IPS DF 4.7 (cell line): ENCODE measurements around the gene RNU6-1.

ENCODE experiments used
- DNase-seq: peaks from one replicate; pipeline ENCODE4 v3.0.0-alpha.2; 2013; ENCODE audit warnings: low spot score; ENCODE audit errors: extremely low read depth

The RNU6-1 gene

GRCh38 chr15:67821784-67822440 lies 17.9 kb downstream of the RNU6-1 start:
- no peak for DNase-seq

DNA sequence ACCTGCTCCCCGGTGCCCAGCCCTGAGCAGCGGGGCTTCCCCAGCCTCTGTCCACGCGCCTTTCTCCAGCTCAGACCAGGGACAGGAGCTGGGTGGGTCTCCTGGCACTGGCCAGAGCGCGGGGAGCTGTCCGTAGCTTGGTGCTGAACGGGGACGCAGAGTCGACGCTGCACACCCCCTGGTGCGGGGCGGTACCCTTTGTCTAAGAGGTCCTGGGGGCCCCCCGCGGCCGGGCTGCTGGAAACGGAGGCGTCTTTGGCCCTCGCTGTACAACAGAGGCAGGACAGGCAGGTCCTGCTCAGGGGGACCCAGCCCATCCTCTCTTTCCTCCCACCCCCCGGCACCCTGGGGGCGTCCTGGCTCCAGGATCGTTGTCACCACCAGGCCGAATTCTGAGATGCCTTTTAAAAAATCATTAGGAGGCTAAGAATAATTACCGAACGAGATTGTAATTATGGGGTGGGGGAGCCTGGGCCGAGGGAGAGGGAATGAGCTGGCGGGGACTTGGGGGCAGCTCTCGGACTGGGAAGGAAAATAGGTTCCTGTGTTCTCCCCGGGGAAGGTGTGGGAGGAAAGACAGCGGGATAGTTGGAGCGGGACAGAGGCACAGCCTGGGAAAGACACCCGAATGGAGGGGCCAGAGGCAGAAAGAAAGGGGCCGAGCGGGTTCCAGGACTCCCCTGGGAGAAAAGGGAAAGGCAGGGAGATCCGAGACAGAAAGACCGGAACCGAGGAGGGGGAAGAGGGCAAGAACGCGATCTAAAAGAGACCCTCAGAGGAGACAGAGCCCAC lies 18.7 kb downstream of the RNU6-1 start:
- DNase-seq, result no peak

DNA sequence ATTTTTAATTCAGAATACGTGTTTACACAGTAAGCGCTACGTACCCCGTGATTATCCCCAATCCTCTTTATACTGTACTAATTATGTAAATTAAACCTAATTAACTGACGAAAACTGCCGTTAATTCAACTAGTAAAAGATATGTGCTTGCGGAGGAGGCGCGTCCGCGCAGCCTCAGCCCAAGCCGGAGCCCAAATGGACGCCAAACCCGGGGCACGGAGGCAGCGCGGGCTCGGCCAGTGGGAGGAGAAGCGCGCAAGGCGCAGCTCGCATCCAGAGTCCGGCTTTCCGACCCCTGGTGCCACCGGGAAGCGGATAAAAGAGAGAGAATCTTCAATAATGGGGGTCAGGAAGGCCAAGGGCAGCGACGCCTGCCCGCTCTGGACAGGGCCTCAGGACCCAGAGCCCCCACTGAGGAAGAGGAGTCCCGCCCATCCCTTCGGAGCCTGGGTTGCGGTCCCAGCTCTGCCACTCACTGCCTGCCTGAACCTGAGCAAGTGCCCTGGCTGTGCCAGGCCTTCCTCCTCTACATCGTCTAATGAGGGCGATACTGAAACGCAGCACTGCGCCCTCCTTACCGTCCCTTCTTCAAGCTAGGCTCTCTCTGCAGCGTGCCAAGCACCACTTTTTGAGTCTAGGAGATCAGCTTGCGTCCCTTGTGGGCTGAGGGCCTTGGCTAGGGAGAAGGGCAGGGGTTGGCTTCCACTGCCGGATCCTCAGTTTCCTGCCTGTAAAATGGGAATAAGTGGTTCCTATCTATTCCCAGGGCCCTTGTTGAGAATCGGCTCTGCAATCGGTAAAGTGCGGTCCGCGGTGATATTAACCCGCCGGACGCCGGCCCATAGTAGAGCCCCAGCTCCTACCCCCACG lies 19.5 kb downstream of the RNU6-1 start:
- no peak for DNase-seq

DNA sequence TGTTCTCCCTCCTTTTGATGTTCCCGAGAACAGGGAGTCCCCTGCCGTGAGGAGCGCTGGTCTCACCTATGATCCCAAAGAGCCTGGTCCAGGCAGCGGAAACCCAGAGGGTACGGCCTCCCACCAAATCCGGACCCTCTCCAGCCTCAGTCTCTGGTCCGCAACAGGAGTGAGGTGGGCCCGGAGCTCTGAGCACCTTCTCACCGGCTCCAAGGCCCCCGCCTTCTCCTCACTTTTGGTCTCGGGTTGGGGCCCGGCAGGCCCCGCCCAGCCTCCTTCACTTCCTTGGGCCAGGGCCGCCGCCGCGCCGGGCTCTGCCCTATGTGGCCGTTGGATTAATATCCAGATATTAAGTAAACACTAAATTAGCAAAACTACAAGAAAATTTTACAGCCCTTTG lies 20.2 kb downstream of the RNU6-1 start:
- no peak for DNase-seq

GRCh38 chr15:67818464-67818863 lies 21.4 kb downstream of the RNU6-1 start:
- DNase-seq, result no peak

- no peak for DNase-seq
These were observed 23.2 kb downstream of the RNU6-1 start for GRCh38 chr15:67816668-67817067.

DNA sequence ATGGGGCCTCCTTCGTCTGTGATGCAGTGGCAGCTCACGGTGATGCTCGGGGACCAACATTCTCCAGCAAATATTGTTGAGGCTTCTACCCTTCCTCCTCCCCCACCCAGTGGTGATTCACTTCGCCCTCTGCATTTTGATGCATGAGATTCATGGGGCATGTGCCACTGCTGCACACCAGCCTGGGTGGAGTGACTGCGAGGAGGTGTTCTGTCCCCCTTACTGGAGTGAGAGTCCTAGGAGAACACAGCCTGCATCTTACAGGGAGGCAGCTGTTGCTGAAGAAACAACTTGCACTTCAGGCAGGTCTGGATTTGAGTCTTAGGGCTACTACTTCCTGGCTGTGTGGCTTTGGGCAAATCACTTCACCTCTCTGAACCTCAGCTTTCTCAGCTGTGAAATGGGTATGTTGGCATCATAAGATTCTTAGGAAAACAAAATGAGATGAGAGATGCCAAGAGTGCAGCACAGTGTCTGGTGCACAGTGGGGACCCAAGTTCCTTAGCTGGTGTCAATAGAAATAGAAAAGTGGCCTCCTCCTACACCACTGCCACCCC lies 24.7 kb downstream of the RNU6-1 start:
- no peak for DNase-seq

DNA sequence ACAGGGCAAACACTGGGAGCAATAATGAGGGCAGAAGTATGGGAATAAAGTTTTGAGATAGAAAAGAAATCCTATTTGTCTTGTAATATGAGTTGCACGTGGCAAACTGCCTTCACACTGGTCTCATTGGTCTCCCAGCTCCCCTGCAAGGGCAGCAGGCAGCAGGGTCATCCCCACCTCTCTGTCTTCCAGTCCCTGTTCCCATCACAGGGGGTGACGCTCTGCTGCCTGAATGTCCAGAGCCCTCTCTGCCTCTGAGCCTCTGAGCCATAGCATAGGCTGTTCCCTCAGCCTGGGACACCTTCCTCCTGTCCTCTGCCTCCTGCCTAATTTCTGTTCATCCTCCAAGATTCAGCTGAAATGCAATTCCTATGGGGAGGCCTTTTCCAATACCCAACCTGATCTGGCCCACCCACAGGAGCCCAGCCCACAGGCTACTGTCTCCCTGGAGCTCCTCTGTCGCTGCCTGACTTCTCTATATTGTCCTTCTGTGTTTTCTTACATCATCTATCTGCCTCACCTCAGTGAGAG lies 26.7 kb downstream of the RNU6-1 start:
- DNase-seq, result no peak

DNA sequence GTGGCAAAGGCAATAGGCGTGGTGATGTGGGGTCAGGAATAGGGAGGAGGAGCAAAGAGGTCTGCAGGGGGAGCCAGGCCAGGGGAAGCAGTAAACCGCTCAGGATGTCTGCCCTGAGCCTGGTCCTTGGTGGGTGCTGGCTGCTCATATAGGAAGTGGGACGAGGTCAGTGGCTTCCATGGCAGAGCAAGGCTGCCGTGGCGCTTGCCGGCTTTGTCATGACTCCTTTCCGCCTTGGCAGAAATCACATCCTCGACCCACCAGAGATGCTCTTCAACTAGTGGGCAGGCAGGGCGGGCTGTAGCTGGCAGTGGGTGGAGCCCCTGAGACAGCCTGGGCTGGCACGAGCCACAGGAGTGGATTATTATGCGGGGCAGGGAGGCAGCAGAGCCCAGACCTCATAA lies 27.6 kb downstream of the RNU6-1 start:
- no peak for DNase-seq

GRCh38 chr15:67809866-67810265 lies 30.0 kb downstream of the RNU6-1 start:
- no peak for DNase-seq

- no peak for DNase-seq
These were observed 30.4 kb downstream of the RNU6-1 start for GRCh38 chr15:67809441-67809840.

DNA sequence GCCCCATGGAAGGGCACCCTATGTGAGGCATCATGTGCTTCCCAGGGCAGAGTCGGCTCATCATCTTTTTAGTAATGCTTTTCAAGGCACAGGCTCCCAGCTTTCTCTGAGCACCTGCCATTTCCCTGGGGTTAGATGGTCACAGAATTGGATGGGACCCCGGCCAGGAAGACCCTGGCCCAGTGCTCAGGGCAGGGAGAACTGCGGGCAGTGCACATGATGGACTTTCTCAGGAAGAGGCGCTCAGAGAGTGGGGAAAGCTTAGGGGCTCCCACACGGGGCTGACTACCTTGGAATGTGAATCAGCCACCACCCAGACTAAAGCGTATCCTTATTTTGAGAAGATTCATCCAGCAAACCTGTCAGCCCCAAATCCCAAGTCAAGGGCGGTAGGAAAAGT lies 31.0 kb downstream of the RNU6-1 start:
- no peak for DNase-seq

GRCh38 chr15:67807836-67808235 lies 32.0 kb downstream of the RNU6-1 start:
- DNase-seq, result no peak

DNA sequence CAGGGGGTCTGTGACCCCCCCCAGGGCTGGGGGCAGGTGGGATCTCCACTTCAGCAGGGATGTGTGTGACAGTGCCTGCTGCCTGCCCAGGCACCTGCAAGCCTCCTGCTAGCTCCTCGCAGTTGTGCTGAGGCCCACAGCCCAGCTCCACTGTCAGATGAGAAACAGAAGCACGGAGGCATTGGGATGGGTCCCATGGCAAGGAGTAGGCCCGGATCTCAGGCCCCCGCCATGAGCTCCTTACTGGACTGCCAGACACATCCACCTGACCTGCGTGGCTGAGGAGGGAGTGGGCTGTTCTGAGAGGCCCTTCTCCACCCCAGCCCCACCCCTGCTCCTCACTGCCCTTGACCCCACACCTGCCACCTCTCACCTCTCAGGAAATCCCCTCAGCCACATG lies 32.7 kb downstream of the RNU6-1 start:
- DNase-seq, result no peak

DNA sequence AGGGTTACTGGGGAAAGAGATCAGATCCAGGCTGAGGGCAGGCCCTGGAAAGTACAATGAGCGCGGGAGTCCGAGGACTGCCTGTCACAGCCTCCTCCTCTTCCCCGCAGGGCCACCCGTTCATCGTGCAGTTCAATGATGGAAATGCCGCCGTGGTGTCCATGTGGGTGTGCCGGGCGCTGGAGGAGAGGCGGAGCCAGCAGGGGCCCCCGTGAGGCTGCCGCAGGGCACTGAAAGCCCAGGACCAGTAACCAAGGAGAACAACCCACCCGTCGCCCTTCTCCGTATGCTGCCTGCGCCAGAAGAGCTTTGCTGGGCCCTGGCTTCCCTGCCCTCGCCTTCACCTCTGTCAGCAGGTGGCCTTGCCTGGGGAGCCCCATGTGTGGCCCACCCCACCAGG lies 33.3 kb downstream of the RNU6-1 start:
- DNase-seq, result no peak

DNA sequence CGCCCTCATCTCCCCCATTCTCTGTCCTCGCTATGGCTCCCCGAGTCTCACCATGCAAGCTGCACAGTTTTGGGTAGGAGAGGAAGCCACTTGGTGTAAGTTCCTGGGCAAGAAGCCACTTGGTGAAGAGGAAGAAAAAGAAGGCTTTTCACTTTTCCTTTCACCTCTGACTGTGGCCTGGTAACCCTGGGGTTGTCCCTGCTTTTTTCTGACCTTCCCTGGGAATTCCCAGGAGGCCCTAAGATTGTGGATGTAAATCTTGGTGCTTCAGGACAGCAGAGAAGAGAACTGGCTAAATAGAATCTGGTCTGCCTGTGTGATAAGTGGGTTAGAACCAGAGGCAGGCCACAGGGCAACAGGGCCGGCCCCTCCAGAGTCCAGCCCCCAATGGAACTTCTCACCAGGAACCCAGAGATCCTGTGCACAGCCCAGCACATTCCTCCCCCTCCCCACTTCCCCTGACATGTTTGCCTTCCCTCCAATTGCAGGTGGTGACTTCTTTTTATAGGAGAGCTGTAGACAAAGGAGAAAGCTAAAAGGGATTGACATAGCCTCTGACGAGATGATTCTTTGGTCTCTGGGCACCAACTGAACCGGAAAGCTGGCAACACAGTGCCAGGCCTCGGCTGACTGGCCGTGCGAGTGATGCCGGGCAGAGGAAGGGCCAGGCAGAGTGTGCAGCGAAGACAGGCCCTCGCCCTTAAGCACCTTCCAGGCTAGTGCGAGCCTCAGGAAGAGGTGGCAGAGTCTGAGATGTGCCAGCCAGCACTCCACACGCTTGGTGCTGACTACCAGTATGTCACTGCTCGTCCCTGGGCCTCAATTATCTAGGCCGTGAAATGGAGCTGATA lies 34.0 kb downstream of the RNU6-1 start:
- no peak for DNase-seq

- no peak for DNase-seq
These were observed 34.7 kb downstream of the RNU6-1 start for GRCh38 chr15:67805008-67805665.

DNA sequence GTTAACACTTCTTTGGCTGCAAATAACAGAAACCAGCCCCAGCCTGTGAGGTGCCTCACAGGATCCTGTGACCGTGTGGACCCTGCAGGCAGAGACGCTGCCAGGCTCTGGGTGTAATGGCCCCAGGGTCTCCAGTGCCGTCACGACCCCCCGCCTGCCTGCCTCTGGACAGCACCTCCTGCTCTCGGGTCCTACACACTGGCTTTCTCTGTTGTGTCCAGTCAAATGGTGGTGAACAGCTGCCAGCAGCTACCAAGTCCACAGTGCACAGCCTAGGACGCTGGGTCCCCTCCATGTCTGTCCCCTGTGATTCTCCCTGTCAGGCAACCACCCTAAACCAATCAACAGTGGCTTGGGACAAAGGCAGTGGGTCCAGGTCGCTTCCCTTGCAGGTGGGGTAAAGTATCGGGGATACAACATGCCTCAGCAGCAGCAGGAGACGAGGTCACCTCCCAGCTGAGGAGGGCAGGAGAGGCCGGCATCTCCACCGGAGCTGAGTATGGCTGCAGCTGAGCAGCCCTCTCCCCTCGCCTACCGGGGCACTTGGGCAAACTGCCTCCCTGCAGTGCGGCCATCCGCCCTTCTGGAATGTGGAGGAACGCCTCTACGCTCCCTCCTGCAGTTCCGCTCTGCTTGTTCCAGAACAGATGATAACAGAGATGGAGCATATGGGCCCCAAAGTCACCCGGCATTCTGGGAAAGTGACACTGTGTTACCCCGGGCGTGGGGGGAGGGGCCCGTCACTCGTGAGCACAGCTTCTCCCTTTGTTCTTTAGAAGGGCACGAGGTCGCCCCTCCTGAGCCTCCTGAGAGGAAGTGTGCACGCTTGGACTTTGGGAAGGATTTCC lies 35.6 kb downstream of the RNU6-1 start:
- DNase-seq, result no peak

- no peak for DNase-seq
These were observed 36.5 kb downstream of the RNU6-1 start for GRCh38 chr15:67803299-67803698.
